Measurements from ENCODE around the gene SLC6A1.

The SLC6A1 gene

DNA sequence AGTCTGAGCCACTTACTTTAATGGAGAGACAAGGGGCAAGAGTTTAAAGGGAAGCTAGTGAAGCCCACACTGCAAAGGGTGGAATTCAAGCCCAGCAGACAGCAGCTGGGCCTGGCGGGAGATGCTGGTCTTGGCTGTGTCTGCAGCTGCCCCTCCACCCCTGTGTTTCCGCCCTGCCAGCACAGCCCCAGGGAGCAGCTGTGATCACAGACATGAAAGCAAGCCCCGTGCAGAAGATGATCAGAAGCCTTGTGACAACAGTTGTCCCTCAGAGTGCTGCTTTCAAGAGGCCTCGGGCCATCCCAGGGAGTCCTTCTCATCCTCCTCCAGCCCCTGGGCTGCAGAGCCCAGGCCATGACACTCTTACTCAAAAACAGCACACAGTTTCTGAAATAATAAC, 24.1 kb upstream of the SLC6A1 start:
- CTCF ChIA-PET, result no interaction called here
- POLR2A ChIA-PET (ENCODE audit: low non-redundant PET), result no interaction called here
- H3K27ac ChIP-seq, result no peak overlapping the region
- TF ChIP-seq, protein P1, sequence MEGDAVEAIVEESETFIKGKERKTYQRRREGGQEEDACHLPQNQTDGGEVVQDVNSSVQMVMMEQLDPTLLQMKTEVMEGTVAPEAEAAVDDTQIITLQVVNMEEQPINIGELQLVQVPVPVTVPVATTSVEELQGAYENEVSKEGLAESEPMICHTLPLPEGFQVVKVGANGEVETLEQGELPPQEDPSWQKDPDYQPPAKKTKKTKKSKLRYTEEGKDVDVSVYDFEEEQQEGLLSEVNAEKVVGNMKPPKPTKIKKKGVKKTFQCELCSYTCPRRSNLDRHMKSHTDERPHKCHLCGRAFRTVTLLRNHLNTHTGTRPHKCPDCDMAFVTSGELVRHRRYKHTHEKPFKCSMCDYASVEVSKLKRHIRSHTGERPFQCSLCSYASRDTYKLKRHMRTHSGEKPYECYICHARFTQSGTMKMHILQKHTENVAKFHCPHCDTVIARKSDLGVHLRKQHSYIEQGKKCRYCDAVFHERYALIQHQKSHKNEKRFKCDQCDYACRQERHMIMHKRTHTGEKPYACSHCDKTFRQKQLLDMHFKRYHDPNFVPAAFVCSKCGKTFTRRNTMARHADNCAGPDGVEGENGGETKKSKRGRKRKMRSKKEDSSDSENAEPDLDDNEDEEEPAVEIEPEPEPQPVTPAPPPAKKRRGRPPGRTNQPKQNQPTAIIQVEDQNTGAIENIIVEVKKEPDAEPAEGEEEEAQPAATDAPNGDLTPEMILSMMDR (conservative IDR thresholded peaks at IDR 0.05; ENCODE audit: low read depth), result no peak
- DNase-seq (ENCODE audit: low spot score), result no peak

DNA sequence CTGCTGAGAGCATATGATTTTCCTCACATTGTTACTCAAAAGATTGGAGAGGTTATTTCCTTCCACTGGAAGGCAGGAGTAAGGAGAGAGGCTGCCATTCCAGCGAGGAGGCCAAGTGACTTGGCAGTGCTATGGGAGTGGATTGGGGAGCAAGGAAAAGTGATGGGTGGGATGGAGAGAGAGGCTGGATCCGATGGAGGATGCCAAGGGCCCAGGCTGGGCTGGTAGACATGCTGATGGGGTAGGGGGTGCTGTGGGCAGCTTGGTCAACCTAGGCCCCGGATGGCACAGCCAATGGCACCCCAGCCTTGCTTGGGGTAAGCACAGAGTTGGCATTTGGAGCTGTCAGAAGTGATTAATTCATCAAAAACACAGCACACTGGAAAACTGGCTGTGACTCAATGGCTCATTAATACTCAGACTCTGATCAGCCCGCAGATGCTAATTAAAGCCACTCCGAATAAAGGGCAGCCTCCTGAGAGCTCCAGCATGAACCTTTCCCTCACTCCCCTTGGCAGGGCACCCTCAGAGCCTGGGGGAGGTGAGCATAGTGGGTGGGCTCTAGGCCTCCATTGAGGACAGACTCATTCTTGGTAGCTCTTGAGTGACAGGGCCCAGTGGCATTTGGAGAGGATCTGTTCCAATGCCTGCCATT, 22.1 kb upstream of the SLC6A1 start:
- no peak for DNase-seq (ENCODE audit: low spot score)
- ChIA-PET POLR2A (ENCODE audit: low non-redundant PET) (no interaction called here), CTCF (no interaction called here)
- TF ChIP-seq, protein P1 (conservative IDR thresholded peaks at IDR 0.05; ENCODE audit: low read depth), result no peak
- no peak overlapping the region for H3K27ac ChIP-seq

DNA sequence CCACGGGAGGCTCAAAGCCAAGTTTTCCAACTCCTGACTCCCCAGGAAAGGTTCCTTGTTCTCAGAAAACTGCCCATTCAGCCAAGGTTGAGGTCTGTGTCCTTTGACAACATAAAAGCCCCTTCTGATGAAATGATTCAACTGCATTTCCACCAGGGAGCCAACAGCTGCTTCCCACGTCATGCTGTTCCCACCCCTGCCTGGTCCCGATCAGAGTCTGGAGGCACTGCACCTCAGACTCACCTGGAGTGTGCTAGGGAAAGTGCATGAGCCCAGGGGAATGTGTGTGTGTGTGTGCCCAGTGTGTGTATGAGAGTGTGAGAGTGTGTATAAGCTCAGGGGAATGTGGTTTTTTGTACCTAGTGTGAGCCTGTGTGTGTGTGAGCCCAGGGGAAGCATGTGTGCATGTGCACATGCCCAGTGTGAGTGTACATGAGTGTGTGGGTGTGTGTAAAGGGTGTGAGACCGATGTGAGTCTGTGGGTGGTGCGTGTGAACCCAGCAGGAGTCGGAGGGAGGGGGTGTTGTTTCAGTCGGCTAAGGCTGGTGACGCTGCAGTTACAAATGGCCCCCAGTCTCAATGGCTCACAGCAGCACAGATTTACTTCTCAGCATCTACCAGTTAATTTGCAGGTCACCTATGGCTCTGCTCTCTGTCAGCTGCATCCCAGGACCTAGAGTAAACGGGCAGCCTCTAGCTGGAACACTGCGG, 20.3 kb upstream of the SLC6A1 start:
- no peak for DNase-seq (ENCODE audit: low spot score)
- POLR2A ChIA-PET (ENCODE audit: low non-redundant PET), result no interaction called here
- H3K27ac ChIP-seq, result no peak overlapping the region
- TF ChIP-seq, protein P1 (conservative IDR thresholded peaks at IDR 0.05; ENCODE audit: low read depth), result no peak
- CTCF ChIA-PET, result no interaction called here

DNA sequence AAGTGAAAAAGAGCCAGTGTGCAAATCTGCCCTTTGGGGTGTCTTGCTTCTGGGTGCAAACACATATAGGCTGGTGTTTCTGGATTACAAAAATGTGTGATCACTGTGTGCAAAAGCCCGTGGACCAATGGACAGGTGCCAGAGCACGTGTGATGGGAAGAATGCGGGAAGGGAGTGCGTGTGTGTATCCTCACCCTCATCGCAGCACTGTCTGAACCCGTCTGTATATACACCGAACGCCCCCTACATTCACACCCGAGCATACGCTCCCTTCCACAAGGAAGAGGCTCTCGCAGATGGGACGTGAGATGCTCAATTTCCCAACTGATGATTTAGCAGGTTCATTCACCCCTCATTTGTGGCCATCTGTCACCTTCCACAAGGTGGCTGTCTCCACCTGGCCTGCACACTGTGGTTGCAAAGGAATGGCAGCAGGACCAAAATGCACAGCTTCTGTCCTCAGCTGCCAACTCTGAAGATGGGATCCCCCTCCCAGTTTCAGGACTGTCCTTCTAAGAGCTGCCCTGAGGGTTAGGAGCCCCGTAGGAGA, 19.4 kb upstream of the SLC6A1 start:
- ChIA-PET CTCF (no interaction called here), POLR2A (ENCODE audit: low non-redundant PET) (no interaction called here)
- no peak for DNase-seq (ENCODE audit: low spot score)
- TF ChIP-seq, protein P1 (conservative IDR thresholded peaks at IDR 0.05; ENCODE audit: low read depth), result no peak
- H3K27ac ChIP-seq, result no peak overlapping the region

DNA sequence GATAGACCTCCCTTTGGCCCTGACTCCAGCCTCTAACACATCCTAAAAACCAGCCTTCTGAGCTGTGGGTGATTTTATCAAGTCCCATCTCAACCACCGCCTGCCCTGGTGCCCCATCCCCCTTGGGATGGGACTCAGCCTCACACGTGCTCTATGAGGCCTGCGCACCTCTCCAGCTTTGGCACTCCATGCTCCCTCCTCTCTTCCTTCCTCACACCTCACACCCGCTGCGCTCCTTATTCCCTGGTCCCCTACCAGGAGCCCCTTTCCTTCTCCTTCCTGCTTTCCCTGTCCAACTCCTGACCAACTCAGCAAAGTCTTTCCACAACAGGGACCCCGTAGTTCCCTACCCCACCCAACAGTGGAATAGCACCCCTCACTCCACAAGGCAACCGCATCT, 18.4 kb upstream of the SLC6A1 start:
- DNase-seq (ENCODE audit: low spot score), result no peak
- ChIA-PET POLR2A (ENCODE audit: low non-redundant PET) (no interaction called here), CTCF (no interaction called here)
- TF ChIP-seq, protein P1 (conservative IDR thresholded peaks at IDR 0.05; ENCODE audit: low read depth), result no peak
- H3K27ac ChIP-seq, result no peak overlapping the region

DNA sequence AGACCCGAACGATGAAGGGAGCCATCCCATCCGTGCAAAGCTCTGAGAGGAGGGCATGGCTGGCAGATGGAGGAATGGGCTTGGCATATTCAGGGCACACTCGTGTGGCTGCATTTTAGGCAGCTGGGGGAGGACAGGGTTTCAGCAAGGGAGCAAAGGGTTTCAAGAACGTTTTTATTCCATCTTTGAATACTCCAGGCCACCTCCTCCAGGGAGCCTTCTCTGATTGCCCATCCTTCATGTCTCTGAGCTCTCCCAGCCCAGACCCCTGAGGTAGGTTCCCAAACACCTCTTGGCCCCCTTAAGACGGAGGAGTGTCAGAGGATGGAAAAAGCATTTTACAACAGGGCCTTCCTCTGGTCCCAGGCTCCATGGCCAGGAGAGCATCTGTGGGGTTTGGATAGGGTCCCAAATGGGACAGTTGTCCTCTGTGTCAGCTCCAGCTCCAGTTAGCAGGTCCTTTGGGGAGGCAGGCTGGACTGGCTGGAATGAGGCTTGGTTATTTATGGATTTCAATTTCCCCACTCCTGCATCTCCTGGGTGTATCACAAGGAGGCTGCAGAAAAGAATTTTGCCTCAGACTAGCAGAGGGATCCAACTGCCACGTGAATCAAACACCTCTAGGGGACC, 17.7 kb upstream of the SLC6A1 start:
- ChIA-PET POLR2A (ENCODE audit: low non-redundant PET) (no interaction called here), CTCF (no interaction called here)
- TF ChIP-seq, protein P1 (conservative IDR thresholded peaks at IDR 0.05; ENCODE audit: low read depth), result no peak
- no peak for DNase-seq (ENCODE audit: low spot score)
- no peak overlapping the region for H3K27ac ChIP-seq

Data from RWPE1 (cell line).